Fibroblast of lung (primary cell): ENCODE measurements around the gene PAPLN. TPM values are rescaled to one million over a fixed set of nuclear protein-coding genes. Genes with fewer than 3 reads are reported as not detected.

ENCODE experiments used
- DNase-seq, 2 donors: peaks; one replicate each; pipeline versions ENCODE4 v3.0.0 to v3.0.0-alpha.2; 2010; ENCODE audit warnings: low read depth in 2 of 2
- H2AFZ ChIP-seq: 2 replicates; pipeline ENCODE4 v1.5.1; 2012; ENCODE audit warnings: low read length, control low read depth, inconsistent platforms
- H3K27ac ChIP-seq: 2 replicates; pipeline ENCODE4 v1.5.1; 2011; ENCODE audit warnings: low read length, control low read depth; ENCODE audit not compliant: insufficient read depth
- H3K27me3 ChIP-seq: 2 replicates; pipeline ENCODE4 v1.5.1; 2011; ENCODE audit warnings: mild to moderate bottlenecking, low read length; ENCODE audit not compliant: control insufficient read depth, insufficient read depth
- H3K36me3 ChIP-seq: 2 replicates; pipeline ENCODE4 v1.5.1; 2011; ENCODE audit warnings: low read length; ENCODE audit not compliant: control insufficient read depth, insufficient read depth
- H3K4me1 ChIP-seq: 2 replicates; pipeline ENCODE4 v1.5.1; 2011; ENCODE audit warnings: low read length; ENCODE audit not compliant: control insufficient read depth, insufficient read depth; ENCODE audit errors: extremely low read depth
- H3K4me2 ChIP-seq: 2 replicates; pipeline ENCODE4 v1.5.1; 2011; ENCODE audit warnings: low read length, control low read depth; ENCODE audit not compliant: insufficient read depth; ENCODE audit errors: extremely low read depth
- H3K4me3 ChIP-seq, 4 experiments: fragments of 200-600 bp in 1 of 4; sonication (generic) in 1 of 4; replicated peaks in 1 of 4; 2 replicates each; pipeline ENCODE4 v1.5.1; 2011 to 2016; ENCODE audit warnings: low read length in 4 of 4, low read depth in 3 of 4, mild to moderate bottlenecking in 3 of 4, control low read depth in 2 of 4, inconsistent platforms in 1 of 4, mixed read lengths in 1 of 4; ENCODE audit not compliant: insufficient read depth in 1 of 4; ENCODE audit errors: control extremely low read depth in 1 of 4
- H3K79me2 ChIP-seq: 2 replicates; pipeline ENCODE4 v1.5.1; 2012; ENCODE audit warnings: mild to moderate bottlenecking, low read length, inconsistent platforms; ENCODE audit not compliant: control insufficient read depth, insufficient read depth
- H3K9ac ChIP-seq: 2 replicates; pipeline ENCODE4 v1.5.1; 2011; ENCODE audit warnings: mild to moderate bottlenecking, low read length, control low read depth; ENCODE audit not compliant: insufficient read depth
- H3K9me3 ChIP-seq: 2 replicates; pipeline ENCODE4 v1.5.1; 2012; ENCODE audit warnings: low read depth, low read length; ENCODE audit not compliant: control insufficient read depth, insufficient read depth
- H4K20me1 ChIP-seq: 2 replicates; pipeline ENCODE4 v1.5.1; 2011; ENCODE audit warnings: low read length; ENCODE audit not compliant: control insufficient read depth, insufficient read depth; ENCODE audit errors: extremely low read depth
- EZH2 ChIP-seq: IDR thresholded peaks from 2 replicates; pipeline ENCODE4 v1.5.1; 2012; ENCODE audit warnings: low read length, control low read depth, mild to moderate bottlenecking; ENCODE audit errors: missing control alignments
- polyA plus RNA-seq, 2 donors: library from polyadenylated mRNA; depleted of rRNA in 1 of 2; stranded (reverse) in 1 of 2; unstranded in 1 of 2; fragments of >200 nt; gene quantifications; 2 replicates each; pipeline ENCODE4 v1.2.1, GENCODE V29; 2011 to 2012; ENCODE audit warnings: missing spikeins in 1 of 2
- total RNA-seq: library from RNA; depleted of rRNA; stranded (reverse); fragments of >200 nt; gene quantifications from 2 replicates; pipeline ENCODE4 v1.2.1, GENCODE V29; 2014
- TF ChIP-seq, protein P1 (sequence below), 2 donors: IDR thresholded peaks in 1 of 2; conservative IDR thresholded peaks in 1 of 2; 1 replicate in 1 of 2; 2 replicates in 1 of 2; pipeline ENCODE4 v1.5.1; 2011 to 2012; ENCODE audit warnings: low read length in 2 of 2, control low read depth in 1 of 2, inconsistent platforms in 1 of 2, low read depth in 1 of 2, mild to moderate bottlenecking in 1 of 2

Gene PAPLN
- total and polyA plus RNA-seq, 2 donors (not counting 1 experiment from before 2014, with no cell fraction given) = 1.3 to 6.9 TPM

DNA sequence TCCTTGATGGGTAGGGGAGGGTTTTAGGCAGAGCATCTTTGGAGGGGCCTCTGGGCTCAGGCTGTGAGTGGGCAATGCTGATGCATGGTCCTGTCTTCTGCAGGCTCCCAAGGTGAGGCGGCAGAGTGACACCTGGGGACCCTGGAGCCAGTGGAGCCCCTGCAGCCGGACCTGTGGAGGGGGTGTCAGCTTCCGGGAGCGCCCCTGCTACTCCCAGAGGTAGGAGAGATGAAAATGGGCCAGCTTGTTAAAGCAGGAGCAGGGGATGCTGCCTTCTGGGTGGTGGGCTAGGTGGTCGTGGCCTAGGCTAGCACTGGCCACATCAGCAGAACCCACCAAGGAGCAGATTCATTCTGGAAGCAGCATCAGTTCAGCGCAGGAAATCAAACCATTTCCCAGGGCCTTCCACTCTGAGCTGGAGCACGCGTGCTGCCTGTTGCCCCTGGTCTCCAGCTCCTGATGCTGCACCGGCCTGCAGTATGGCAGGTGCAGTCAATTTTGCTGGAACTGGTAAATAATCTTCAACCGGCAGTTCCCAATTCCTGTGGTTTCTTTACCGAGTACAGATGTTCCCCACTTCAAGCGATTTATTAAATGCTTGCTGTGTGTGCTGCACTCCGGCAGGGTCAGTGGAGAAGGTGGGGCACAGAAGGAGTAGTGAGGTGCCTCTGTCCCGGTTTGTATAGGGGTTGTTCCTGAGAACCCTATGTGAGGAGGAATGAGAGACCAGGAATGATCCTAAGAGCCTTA lies 7.4 kb downstream of the PAPLN start:
- H3K9me3 ChIP-seq = no peaks in the 10 kb centered on the region
- peak overlapping the region; percentile 0 for H3K4me2 ChIP-seq
- no peaks in the 10 kb centered on the region for H3K36me3 ChIP-seq
- H3K4me3 ChIP-seq = peak overlapping the region in 2 of 4 experiments; percentile 47 to 61
- H3K9ac ChIP-seq = no peak overlapping the region
- no peaks in the 10 kb centered on the region for H4K20me1 ChIP-seq
- no peaks in the 10 kb centered on the region for H3K27me3 ChIP-seq
- H3K79me2 ChIP-seq = no peaks in the 10 kb centered on the region
- H3K27ac ChIP-seq = no peak overlapping the region
- no peak for DNase-seq
- TF ChIP-seq, protein P1, sequence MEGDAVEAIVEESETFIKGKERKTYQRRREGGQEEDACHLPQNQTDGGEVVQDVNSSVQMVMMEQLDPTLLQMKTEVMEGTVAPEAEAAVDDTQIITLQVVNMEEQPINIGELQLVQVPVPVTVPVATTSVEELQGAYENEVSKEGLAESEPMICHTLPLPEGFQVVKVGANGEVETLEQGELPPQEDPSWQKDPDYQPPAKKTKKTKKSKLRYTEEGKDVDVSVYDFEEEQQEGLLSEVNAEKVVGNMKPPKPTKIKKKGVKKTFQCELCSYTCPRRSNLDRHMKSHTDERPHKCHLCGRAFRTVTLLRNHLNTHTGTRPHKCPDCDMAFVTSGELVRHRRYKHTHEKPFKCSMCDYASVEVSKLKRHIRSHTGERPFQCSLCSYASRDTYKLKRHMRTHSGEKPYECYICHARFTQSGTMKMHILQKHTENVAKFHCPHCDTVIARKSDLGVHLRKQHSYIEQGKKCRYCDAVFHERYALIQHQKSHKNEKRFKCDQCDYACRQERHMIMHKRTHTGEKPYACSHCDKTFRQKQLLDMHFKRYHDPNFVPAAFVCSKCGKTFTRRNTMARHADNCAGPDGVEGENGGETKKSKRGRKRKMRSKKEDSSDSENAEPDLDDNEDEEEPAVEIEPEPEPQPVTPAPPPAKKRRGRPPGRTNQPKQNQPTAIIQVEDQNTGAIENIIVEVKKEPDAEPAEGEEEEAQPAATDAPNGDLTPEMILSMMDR (conservative IDR thresholded peaks at IDR 0.05 in 1 of 2, IDR thresholded peaks at IDR 0.05 in 1 of 2; ENCODE audit: low read depth in 1 of 2, low read length in 2 of 2) = no peak
- TF ChIP-seq EZH2 = no peak
- H3K4me1 ChIP-seq = peaks cover 2% of the 10 kb centered on the region
- H2AFZ ChIP-seq = no peak overlapping the region

DNA sequence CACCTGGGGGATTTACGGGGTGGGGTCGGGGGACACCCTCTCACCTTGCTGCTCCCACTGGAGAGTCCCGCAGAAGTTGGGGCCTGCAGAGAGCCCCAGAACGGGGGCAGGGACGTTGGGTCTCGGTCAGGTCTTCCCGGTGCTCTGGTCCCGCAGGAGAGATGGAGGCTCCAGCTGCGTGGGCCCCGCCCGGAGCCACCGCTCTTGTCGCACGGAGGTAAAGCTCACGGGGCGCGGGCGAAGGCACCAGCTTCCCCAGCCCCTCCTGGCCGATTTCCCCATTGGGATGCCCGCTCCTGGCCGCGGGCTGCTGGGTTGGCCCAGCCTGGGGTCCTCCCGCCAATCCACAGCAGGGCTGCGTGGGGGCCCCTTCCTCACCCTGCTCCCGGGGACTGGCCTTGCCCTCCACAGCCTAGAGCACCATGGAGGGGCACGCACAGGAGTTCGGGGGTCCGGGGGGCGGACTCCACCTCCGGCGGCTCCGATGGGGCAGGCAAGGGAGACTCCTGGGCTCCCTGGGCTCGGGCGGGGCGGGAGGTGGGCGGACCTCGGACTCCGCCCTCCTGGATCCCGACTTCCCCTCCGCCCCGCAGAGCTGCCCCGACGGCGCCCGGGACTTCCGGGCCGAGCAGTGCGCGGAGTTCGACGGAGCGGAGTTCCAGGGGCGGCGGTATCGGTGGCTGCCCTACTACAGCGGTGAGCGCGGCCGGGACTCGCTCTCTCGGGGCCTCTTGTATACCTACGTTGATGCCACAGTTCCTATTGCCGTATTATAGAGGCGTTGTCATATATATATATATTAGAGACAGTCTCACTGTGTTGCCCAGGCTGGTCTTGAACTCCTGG lies 8.4 kb downstream of the PAPLN start:
- Histone ChIP-seq H3K27me3 (no peaks in the 10 kb centered on the region), H3K9ac (no peak overlapping the region), H3K4me2 (peak overlapping the region; percentile 7), H2AFZ (peak overlapping the region; percentile 6), H3K79me2 (no peaks in the 10 kb centered on the region), H4K20me1 (no peaks in the 10 kb centered on the region), H3K9me3 (no peaks in the 10 kb centered on the region), H3K4me1 (no peaks in the 10 kb centered on the region), H3K36me3 (no peaks in the 10 kb centered on the region), H3K4me3 (peak overlapping the region; percentile 0 to 61 (median 26)), H3K27ac (no peak overlapping the region)
- no peak for TF ChIP-seq EZH2
- TF ChIP-seq, protein P1 (conservative IDR thresholded peaks at IDR 0.05 in 1 of 2, IDR thresholded peaks at IDR 0.05 in 1 of 2; ENCODE audit: low read depth in 1 of 2, low read length in 2 of 2) = no peak
- DNase-seq = peak in 1 of 2 donors; percentile 44

DNA sequence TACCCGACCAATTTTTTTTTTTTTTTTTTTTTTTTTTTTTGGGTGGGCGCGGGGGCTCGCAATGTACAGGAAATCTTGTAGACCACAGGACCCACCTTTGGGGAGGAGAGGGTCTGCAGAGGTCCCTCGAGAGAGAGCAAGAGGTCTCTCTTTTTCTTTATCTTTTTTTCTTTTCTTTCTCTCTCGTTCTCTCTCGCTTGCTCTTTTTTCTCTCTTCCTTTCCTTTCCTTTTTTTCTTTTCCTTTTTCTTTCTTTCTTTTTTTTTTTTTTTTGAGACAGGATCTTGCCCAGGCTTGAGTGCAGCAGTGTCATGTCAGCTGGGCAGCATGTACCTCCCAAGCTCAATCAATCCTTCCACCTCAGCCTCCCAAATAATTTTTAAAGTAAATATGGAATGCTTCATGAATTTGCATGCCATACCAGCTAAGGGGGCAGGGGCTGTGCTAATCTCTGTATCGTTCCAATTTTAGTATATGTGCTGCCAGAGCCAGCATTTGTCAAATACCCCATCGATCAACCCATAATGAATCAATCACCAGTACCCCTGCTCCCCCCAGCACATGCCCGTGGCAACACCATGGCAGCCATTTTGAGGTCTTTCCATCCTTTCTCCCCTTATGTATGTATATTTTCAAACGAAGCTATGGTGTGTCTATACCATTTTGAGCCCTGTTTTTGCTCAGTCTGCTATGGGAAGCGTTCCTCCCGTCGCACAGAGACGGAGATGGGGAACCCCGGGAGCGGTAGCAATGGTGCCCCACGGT lies 9.3 kb downstream of the PAPLN start:
- no peaks in the 10 kb centered on the region for H4K20me1 ChIP-seq
- no peak overlapping the region for H3K9ac ChIP-seq
- no peak for DNase-seq
- H3K4me2 ChIP-seq = no peak overlapping the region
- H3K79me2 ChIP-seq = no peaks in the 10 kb centered on the region
- H3K36me3 ChIP-seq = no peaks in the 10 kb centered on the region
- no peaks in the 10 kb centered on the region for H3K9me3 ChIP-seq
- TF ChIP-seq, protein P1 (conservative IDR thresholded peaks at IDR 0.05 in 1 of 2, IDR thresholded peaks at IDR 0.05 in 1 of 2; ENCODE audit: low read depth in 1 of 2, low read length in 2 of 2) = no peak
- TF ChIP-seq EZH2 = no peak
- no peaks in the 10 kb centered on the region for H3K27me3 ChIP-seq
- no peak overlapping the region for H2AFZ ChIP-seq
- H3K4me3 ChIP-seq = peak overlapping the region in 3 of 4 experiments; percentile 0 to 61 (median 52)
- no peak overlapping the region for H3K27ac ChIP-seq
- no peaks in the 10 kb centered on the region for H3K4me1 ChIP-seq
